HEK293 (cell line): ENCODE results near the gene TRMT1.

ENCODE experiments used
- CTCF ChIP-seq: fragments of 450-650 bp; formaldehyde crosslinking; IDR thresholded peaks from 2 replicates; pipeline ENCODE4 v1.5.1; 2016; ENCODE audit warnings: missing biosample characterization, missing genetic modification characterization
- IKZF3 ChIP-seq: fragments of 450-650 bp; IDR thresholded peaks from 2 replicates; pipeline ENCODE4 v1.5.0; 2018; ENCODE audit warnings: missing biosample characterization, mild to moderate bottlenecking, missing genetic modification characterization, moderate library complexity
- KLF16 ChIP-seq: fragments of 450-650 bp; formaldehyde crosslinking; IDR thresholded peaks from 2 replicates; pipeline ENCODE4 v1.5.1; 2017; ENCODE audit warnings: missing biosample characterization, missing genetic modification characterization
- MZF1 ChIP-seq: fragments of 450-650 bp; formaldehyde crosslinking; IDR thresholded peaks from 2 replicates; pipeline ENCODE4 v1.5.1; 2017; ENCODE audit warnings: missing biosample characterization, missing genetic modification characterization, borderline replicate concordance
- PRDM2 ChIP-seq: fragments of 450-650 bp; formaldehyde crosslinking; IDR thresholded peaks from 2 replicates; pipeline ENCODE4 v1.5.1; 2016; ENCODE audit warnings: missing biosample characterization, missing genetic modification characterization, borderline replicate concordance
- TRIM28 ChIP-seq: IDR thresholded peaks from 2 replicates; pipeline ENCODE4 v1.6.1; 2011; ENCODE audit warnings: low read length, control low read depth, borderline replicate concordance
- ZBTB1 ChIP-seq: fragments of 450-650 bp; formaldehyde crosslinking; IDR thresholded peaks from 2 replicates; pipeline ENCODE4 v1.5.1; 2016; ENCODE audit warnings: missing biosample characterization, missing genetic modification characterization
- ZBTB11 ChIP-seq: fragments of 450-650 bp; formaldehyde crosslinking; conservative IDR thresholded peaks from 2 replicates; pipeline ENCODE4 v1.5.1; 2016; ENCODE audit warnings: low read depth, missing biosample characterization, missing genetic modification characterization
- ZBTB17 ChIP-seq: fragments of 450-650 bp; formaldehyde crosslinking; IDR thresholded peaks from 2 replicates; pipeline ENCODE4 v1.5.1; 2016; ENCODE audit warnings: missing biosample characterization, missing genetic modification characterization
- ZBTB20 ChIP-seq: fragments of 450-650 bp; formaldehyde crosslinking; IDR thresholded peaks from 2 replicates; pipeline ENCODE4 v1.5.1; 2016; ENCODE audit warnings: missing biosample characterization, missing genetic modification characterization
- ZBTB21 ChIP-seq: fragments of 450-650 bp; formaldehyde crosslinking; IDR thresholded peaks from 2 replicates; pipeline ENCODE4 v1.5.1; 2017; ENCODE audit warnings: missing biosample characterization, missing genetic modification characterization
- ZEB2 ChIP-seq: fragments of 450-650 bp; formaldehyde crosslinking; IDR thresholded peaks from 2 replicates; pipeline ENCODE4 v1.5.1; 2016; ENCODE audit warnings: missing biosample characterization, missing genetic modification characterization
- ZFHX2 ChIP-seq: fragments of 450-650 bp; formaldehyde crosslinking; conservative IDR thresholded peaks from 2 replicates; pipeline ENCODE4 v1.5.1; 2016; ENCODE audit warnings: missing biosample characterization, missing genetic modification characterization
- ZFP69B ChIP-seq: fragments of 450-650 bp; formaldehyde crosslinking; IDR thresholded peaks from 2 replicates; pipeline ENCODE4 v1.5.1; 2016; ENCODE audit warnings: missing biosample characterization, missing genetic modification characterization
- ZNF157 ChIP-seq: fragments of 450-650 bp; formaldehyde crosslinking; IDR thresholded peaks from 2 replicates; pipeline ENCODE4 v1.5.1; 2016; ENCODE audit warnings: missing biosample characterization, missing genetic modification characterization
- ZNF24 ChIP-seq: fragments of 450-650 bp; formaldehyde crosslinking; IDR thresholded peaks from 2 replicates; pipeline ENCODE4 v1.5.1; 2016; ENCODE audit warnings: missing biosample characterization, missing genetic modification characterization
- ZNF280C ChIP-seq: fragments of 450-650 bp; formaldehyde crosslinking; IDR thresholded peaks from 2 replicates; pipeline ENCODE4 v1.5.1; 2016; ENCODE audit warnings: missing biosample characterization, missing genetic modification characterization
- ZNF335 ChIP-seq: fragments of 450-650 bp; formaldehyde crosslinking; conservative IDR thresholded peaks from 2 replicates; pipeline ENCODE4 v1.5.1; 2016; ENCODE audit warnings: missing biosample characterization, missing genetic modification characterization
- ZNF341 ChIP-seq: fragments of 450-650 bp; formaldehyde crosslinking; IDR thresholded peaks from 2 replicates; pipeline ENCODE4; 2016; ENCODE audit warnings: low read depth, missing biosample characterization, missing genetic modification characterization
- ZNF362 ChIP-seq: fragments of 450-650 bp; formaldehyde crosslinking; IDR thresholded peaks from 2 replicates; pipeline ENCODE4 v1.5.1; 2016; ENCODE audit warnings: missing biosample characterization, missing genetic modification characterization
- ZNF488 ChIP-seq: fragments of 450-650 bp; formaldehyde crosslinking; IDR thresholded peaks from 2 replicates; pipeline ENCODE4 v1.5.1; 2016; ENCODE audit warnings: missing biosample characterization, missing genetic modification characterization
- ZNF580 ChIP-seq: fragments of 450-650 bp; formaldehyde crosslinking; IDR thresholded peaks from 2 replicates; pipeline ENCODE4 v1.5.1; 2016; ENCODE audit warnings: missing biosample characterization, missing genetic modification characterization
- ZNF791 ChIP-seq: fragments of 450-650 bp; formaldehyde crosslinking; IDR thresholded peaks from 2 replicates; pipeline ENCODE4 v1.5.1; 2016; ENCODE audit warnings: missing biosample characterization, missing genetic modification characterization
- ZSCAN23 ChIP-seq: fragments of 450-650 bp; formaldehyde crosslinking; IDR thresholded peaks from 2 replicates; pipeline ENCODE4 v1.5.1; 2016; ENCODE audit warnings: missing biosample characterization, missing genetic modification characterization

Gene TRMT1

GRCh38 chr19:13154911-13155471, 38.5 kb upstream of the TRMT1 start (continued):
- TF ChIP-seq PRDM2, result no peak
- TF ChIP-seq ZNF488 (tag by site-specific recombination), result no peak
- no peak for TF ChIP-seq ZNF362
- TF ChIP-seq ZEB2 (tag by site-specific recombination), result no peak
- no peak for TF ChIP-seq ZBTB1 (tag by site-specific recombination)
- TF ChIP-seq ZNF335, result no peak
- TF ChIP-seq ZBTB21 (tag by site-specific recombination), result 0 out of 2 replicates have a peak, but pooled peaks have one; percentile 10
- TF ChIP-seq ZNF341, result no peak
- no peak for TF ChIP-seq ZSCAN23
- peak; percentile 62; the same call in 1 of the 2 replicates for TF ChIP-seq ZNF580 (tag by site-specific recombination)
- no peak for TF ChIP-seq IKZF3
- TF ChIP-seq ZBTB20 (tag by site-specific recombination), result peak; percentile 78; the same call in 1 of the 2 replicates
- peak; percentile 42; the same call in 1 of the 2 replicates for TF ChIP-seq ZNF24
- no peak; the same call in 1 of the 2 replicates for TF ChIP-seq TRIM28
- TF ChIP-seq ZFHX2 (tag by site-specific recombination), result no peak
- TF ChIP-seq CTCF, result no peak
- no peak for TF ChIP-seq ZNF157 (tag by site-specific recombination)
- TF ChIP-seq KLF16, result 0 out of 2 replicates have a peak, but pooled peaks have one; percentile 33
- TF ChIP-seq MZF1 (tag by site-specific recombination), result 0 out of 2 replicates have a peak, but pooled peaks have one; percentile 31
- TF ChIP-seq ZBTB11 (tag by site-specific recombination), result no peak
- no peak for TF ChIP-seq ZNF791 (tag by site-specific recombination)
- TF ChIP-seq ZBTB17 (tag by site-specific recombination), result no peak
- no peak for TF ChIP-seq ZNF280C
- TF ChIP-seq ZFP69B (tag by site-specific recombination), result peak; percentile 16; the same call in 1 of the 2 replicates
